Measurements from ENCODE around the gene PCSK7.

DNA sequence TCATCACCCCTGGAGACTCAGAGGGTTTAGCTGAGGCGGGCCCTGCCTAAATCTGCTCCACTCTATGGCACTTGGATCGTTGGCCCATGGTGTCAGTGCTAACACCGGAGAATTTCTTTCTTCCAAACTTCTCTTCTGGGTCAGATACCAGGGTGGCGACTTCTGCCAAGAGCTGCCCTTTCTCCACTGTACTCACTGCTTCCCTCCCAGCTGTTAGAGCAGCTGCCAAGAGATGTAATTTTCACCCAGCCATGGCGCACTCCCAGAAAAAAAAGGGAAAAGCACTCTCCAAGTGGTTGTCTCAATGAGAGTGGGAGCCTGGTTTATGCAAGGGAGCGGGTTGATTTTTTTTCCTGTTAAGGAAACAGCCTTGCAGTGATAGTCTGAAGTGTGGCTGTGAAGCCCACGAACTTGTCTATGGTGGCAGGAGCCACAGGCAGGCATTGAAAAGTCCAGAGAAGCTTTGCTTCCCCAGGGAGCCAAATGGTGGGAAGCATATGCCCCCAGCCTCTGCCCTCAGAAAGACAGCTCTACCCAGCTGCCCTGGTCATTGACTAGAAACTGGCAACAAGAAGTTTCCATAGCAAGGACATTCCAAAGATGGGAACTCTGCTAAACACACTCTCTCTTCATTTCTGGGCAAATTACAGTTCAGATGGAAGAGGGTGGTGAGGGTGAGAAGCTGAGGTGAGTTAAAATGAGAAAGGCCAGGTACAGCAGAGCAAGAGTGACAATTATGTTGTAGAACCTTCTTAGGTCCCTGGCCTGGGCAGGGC, 10.7 kb downstream of the PCSK7 start:
- TF ChIP-seq POLR2AphosphoS5 (IDR thresholded peaks at IDR 0.05; ENCODE audit: low read depth, low read length) (no peak), TAF1 (IDR thresholded peaks at IDR 0.05; ENCODE audit: borderline replicate concordance, insufficient read depth, low read length) (no peak)
- TF ChIP-seq, protein P1, sequence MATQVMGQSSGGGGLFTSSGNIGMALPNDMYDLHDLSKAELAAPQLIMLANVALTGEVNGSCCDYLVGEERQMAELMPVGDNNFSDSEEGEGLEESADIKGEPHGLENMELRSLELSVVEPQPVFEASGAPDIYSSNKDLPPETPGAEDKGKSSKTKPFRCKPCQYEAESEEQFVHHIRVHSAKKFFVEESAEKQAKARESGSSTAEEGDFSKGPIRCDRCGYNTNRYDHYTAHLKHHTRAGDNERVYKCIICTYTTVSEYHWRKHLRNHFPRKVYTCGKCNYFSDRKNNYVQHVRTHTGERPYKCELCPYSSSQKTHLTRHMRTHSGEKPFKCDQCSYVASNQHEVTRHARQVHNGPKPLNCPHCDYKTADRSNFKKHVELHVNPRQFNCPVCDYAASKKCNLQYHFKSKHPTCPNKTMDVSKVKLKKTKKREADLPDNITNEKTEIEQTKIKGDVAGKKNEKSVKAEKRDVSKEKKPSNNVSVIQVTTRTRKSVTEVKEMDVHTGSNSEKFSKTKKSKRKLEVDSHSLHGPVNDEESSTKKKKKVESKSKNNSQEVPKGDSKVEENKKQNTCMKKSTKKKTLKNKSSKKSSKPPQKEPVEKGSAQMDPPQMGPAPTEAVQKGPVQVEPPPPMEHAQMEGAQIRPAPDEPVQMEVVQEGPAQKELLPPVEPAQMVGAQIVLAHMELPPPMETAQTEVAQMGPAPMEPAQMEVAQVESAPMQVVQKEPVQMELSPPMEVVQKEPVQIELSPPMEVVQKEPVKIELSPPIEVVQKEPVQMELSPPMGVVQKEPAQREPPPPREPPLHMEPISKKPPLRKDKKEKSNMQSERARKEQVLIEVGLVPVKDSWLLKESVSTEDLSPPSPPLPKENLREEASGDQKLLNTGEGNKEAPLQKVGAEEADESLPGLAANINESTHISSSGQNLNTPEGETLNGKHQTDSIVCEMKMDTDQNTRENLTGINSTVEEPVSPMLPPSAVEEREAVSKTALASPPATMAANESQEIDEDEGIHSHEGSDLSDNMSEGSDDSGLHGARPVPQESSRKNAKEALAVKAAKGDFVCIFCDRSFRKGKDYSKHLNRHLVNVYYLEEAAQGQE (IDR thresholded peaks at IDR 0.05; ENCODE audit: insufficient read depth in 1 of 2, low read depth in 2 of 2, low read length in 2 of 2): no peak
